Measurements from ENCODE around the gene SLC25A19.
A peak's percentile ranks its signal among the peaks of the same experiment; 100 is the strongest.

Gene SLC25A19

GRCh38 chr17:75239778-75240393 lies 49.3 kb downstream of the SLC25A19 start:
- no peak for DNase-seq

- no peak for DNase-seq
Measured at GRCh38 chr17:75239214-75239613, 50.0 kb downstream of the SLC25A19 start.

GRCh38 chr17:75238684-75239191 lies 50.5 kb downstream of the SLC25A19 start:
- DNase-seq = peak; percentile 67 to 71

GRCh38 chr17:75238020-75238580 lies 51.1 kb downstream of the SLC25A19 start:
- DNase-seq = no peak

GRCh38 chr17:75237100-75238014 lies 51.9 kb downstream of the SLC25A19 start:
- no peak for DNase-seq

GRCh38 chr17:75232786-75233185 lies 56.4 kb downstream of the SLC25A19 start:
- DNase-seq = no peak

GRCh38 chr17:75231741-75232464 lies 57.3 kb downstream of the SLC25A19 start:
- no peak for DNase-seq

GRCh38 chr17:75231071-75231470 lies 58.2 kb downstream of the SLC25A19 start:
- DNase-seq = no peak

GRCh38 chr17:75228847-75229246 lies 60.4 kb downstream of the SLC25A19 start:
- DNase-seq = no peak

- DNase-seq = no peak
Measured at GRCh38 chr17:75228305-75228704, 60.9 kb downstream of the SLC25A19 start.

GRCh38 chr17:75227729-75228128 lies 61.5 kb downstream of the SLC25A19 start:
- no peak for DNase-seq

GRCh38 chr17:75225016-75225415 lies 64.2 kb downstream of the SLC25A19 start:
- no peak for DNase-seq
